A549 (cell line): Measurements from ENCODE around the gene TMEM141.
"Not testable (repeated sequence)": the region's sequence is repeated elsewhere in the genome, so short reads cannot be mapped to it uniquely, and the experiment has no call there.

ENCODE experiments used
- CBX2 ChIP-seq: fragments of 200-600 bp; sonication (generic); IDR thresholded peaks from 2 replicates; pipeline ENCODE4 v1.6.1; 2016; ENCODE audit warnings: low read depth, mild to moderate bottlenecking, borderline replicate concordance
- CEBPB ChIP-seq, 2 experiments: fragments of >200 bp in 1 of 2; sonication (Bioruptor Twin) in 1 of 2; formaldehyde crosslinking in 1 of 2; IDR thresholded peaks; 2 replicates each; pipeline ENCODE4 v1.6.1; 2012 to 2016
- CTCF ChIP-seq: fragments of >200 bp; sonication (Bioruptor Twin); formaldehyde crosslinking; IDR thresholded peaks from 3 replicates; pipeline ENCODE4 v1.5.1; 2016
- EP300 ChIP-seq, 2 experiments: fragments of >200 bp; sonication (Bioruptor Twin); formaldehyde crosslinking; IDR thresholded peaks; 2 replicates in 1 of 2; 3 replicates in 1 of 2; pipeline ENCODE4 v1.6.1; 2016 to 2017
- KDM1A ChIP-seq: fragments of 200-600 bp; sonication (generic); IDR thresholded peaks from 2 replicates; pipeline ENCODE4 v1.6.1; 2016; ENCODE audit warnings: low read depth, mild to moderate bottlenecking
- MAFK ChIP-seq: fragments of 450-650 bp; IDR thresholded peaks from 2 replicates; pipeline ENCODE4 v1.6.1; 2014; ENCODE audit not compliant: partially characterized antibody
- POLR2A ChIP-seq: IDR thresholded peaks from 2 replicates; pipeline ENCODE4 v1.6.1; 2012; ENCODE audit warnings: mild to moderate bottlenecking, low read length
- RFX5 ChIP-seq: fragments of 450-650 bp; IDR thresholded peaks from 2 replicates; pipeline ENCODE4 v1.7.1; 2014; ENCODE audit warnings: antibody characterized with exemption, mild to moderate bottlenecking, moderate library complexity
- TF ChIP-seq, protein P1 (sequence below): IDR thresholded peaks from 2 replicates; pipeline ENCODE4 v1.6.1; 2012
- TF ChIP-seq, protein P2 (sequence below): fragments of 450-650 bp; IDR thresholded peaks from 2 replicates; pipeline ENCODE4 v1.6.1; 2014; ENCODE audit warnings: antibody characterized with exemption

DNA sequence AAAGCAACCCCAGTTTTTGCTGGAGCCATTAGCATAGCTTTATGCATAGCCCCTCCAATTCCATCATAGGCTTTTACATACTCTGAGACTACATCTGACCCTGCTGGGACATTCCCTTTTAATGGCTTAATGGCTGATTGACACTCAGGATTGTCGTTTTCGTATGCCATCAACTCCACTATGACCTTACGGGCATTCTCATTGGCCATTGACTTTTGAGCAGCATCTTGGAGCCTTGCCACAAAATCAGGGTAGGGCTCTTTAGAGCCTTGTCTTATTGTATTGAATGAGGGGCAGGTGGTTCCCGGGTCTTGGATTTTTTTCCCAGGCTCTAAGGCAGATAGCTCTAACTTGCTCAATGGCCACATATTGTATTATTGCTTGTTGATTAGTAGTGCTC, 4.2 kb upstream of the TMEM141 start:
- TF ChIP-seq MAFK; RFX5; EP300 (IDR thresholded peaks at IDR 0.05); KDM1A; POLR2A; CTCF; CBX2; CEBPB (IDR thresholded peaks at IDR 0.05): not testable (repeated sequence)
- TF ChIP-seq, protein P1, sequence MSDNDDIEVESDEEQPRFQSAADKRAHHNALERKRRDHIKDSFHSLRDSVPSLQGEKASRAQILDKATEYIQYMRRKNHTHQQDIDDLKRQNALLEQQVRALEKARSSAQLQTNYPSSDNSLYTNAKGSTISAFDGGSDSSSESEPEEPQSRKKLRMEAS, result not testable (repeated sequence)
- TF ChIP-seq, protein P2, sequence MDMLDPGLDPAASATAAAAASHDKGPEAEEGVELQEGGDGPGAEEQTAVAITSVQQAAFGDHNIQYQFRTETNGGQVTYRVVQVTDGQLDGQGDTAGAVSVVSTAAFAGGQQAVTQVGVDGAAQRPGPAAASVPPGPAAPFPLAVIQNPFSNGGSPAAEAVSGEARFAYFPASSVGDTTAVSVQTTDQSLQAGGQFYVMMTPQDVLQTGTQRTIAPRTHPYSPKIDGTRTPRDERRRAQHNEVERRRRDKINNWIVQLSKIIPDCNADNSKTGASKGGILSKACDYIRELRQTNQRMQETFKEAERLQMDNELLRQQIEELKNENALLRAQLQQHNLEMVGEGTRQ, result not testable (repeated sequence)
